ENCODE measurements around the gene PPP1R12B.
"Not testable (repeated sequence)": the region's sequence is repeated elsewhere in the genome, so short reads cannot be mapped to it uniquely, and the experiment has no call there.

Gene PPP1R12B

DNA sequence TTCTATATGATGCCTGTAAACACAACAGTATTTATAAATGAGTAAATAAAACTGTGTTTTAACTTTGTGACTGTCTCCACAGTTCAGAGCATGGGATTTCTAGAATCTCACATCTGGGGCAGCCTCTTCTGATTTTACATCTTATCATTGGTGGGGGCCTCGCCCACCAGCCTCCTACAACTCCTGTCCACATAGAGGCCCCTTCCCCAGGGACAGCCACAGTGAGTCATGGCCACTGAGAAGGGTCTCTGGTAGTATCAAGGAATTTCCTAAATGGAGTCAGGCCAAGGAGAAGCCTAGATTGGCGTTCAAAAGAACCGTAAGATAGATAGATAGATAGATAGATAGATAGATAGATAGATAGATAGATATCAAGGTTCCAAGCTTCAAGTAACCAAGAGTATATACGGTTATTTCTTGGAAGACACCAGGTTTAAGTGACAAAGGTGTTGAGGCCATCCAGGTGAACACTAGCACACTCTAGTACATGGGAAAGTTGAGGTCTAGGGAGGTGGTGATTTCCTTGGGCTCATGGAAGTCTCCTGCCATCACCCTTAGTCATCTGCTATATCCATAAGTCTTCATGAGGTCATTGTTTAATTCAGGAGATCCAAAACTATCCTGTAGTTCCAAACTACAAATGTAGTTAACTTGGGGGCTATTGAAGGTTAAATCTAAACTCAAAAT is 240.1 kb downstream of the PPP1R12B start:
- DNase-seq = no peak

DNA sequence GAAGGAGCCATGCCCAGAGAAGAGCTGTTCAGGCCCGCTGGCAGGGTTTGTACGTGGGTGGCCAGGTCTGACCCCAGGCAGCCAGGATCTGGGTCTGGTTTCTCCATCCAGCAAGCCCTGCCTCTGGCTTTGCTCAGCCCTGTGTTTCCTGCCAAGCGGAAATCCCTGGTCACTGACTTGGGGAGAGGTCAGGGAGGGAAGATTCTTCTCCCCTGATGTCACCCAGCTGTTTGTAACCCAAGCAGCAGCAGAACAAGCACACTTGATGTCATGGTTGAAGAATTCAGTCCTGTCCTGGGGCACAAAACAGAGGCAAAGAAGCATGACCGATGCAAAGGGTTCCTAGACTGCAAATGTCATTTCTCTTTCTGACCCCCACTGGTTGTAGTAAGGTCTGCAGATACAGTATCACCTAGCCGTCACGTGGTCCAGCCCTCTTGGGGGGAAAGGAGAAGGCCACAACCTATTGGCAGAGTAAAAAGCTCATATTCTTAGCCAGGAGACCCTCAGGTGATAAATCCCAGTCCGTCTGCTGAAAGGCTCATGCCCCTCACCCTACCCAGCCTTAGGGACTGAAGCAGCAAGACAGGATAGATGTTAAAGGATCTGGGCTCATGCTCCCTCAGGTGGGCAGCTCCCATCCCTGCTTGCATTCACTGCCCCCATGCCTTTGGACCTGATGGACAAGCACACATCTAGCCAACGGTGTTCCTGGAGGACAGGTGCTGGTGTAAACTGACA is 240.9 kb downstream of the PPP1R12B start:
- DNase-seq = no peak

DNA sequence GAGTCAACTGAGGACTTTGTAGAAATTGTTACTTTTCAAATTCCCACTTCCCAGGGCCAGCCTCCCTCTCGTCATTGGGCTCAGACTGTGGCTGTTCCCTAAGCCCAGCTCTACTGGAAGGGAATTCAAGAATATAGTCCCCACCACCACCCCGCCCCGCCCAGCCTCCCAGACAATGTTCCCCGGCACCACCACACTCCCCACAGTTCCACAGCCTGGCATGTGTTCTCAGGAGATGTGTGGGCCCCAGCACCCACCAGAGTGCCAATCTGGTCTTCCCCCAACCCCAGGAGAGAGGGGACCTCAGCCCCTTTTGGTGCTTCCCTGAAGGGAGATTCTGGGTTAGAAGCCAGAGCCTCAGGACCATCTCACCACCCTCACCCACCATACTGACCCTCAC is 241.6 kb downstream of the PPP1R12B start:
- no peak for DNase-seq

DNA sequence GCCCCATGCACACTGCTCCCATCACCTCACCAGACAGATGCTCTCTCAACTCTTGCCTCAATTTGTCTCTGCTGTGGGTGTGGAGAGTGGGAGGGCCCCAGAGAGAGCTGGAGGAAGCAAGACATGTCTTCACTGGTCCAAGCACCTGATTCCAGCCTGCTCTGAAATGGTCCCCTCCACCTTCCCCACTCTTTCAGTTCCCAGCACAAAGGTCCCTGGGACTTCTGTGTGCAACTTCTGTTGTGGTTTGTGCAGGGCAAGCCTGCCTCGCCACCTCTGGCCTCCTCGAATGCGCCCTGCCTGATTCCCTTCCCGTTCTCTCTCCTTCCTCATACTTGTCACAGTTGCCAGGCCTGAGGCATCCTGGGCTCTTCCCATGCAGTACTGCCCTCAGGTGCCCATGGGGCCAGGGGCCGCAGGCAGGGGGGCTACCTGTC is 242.5 kb downstream of the PPP1R12B start:
- DNase-seq = no peak

DNA sequence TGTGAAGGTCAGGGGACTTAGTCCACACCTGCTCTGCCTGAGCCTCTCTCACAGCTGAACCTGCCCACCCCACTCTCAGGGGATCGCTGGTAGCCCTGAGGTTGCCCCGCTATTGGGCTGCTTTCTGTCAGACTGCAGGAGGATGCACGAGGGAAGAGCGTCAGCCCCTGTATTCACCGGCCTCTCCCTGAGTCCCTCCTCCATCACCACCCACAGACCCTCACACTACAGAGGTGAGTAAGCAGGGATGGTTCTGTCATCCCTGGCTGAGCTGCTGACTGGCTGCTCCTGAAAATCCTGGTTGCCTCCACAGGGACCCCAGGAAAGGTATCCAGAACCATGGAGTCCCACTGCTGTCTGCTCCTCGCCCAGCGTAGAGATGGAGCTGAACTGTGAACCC is 243.0 kb downstream of the PPP1R12B start:
- no peak for DNase-seq

DNA sequence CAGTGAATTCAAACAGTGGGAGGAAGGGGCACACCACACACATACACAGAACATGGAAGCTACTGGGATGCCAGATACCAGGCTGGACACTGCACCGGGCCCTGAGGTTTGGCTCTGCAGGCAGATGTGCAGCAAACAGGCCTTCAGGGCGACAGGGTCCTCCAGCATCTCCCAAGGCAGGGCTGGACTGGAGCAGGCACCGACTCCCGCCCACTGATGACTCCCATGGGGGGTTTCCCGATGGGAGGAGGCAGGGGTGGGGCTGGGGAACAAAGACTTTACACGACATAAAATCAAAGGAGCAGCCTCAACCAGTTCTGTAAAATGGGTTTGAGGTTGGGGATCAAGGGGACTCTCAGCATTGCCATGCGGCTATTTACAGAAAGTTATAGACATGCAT is 243.6 kb downstream of the PPP1R12B start:
- no peak for DNase-seq

DNA sequence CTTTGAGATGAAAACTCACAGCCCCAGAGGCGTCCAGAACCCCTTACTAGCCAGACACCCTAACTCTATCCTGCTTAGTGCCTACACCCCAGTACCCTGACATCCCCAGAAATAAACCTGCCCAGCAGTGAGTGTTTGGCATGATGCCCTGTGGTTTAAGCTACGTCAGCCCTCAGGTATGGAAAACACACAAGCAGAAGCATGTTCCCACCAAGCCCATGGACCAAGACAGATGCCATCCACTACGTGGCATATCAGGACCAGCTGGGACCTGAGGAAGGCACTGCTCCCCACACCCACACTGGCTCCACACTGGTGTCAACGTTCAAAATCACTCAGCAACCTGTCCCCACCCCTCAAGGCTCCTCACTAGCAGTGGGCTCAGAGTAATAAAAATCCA is 245.3 kb downstream of the PPP1R12B start:
- DNase-seq = no peak

DNA sequence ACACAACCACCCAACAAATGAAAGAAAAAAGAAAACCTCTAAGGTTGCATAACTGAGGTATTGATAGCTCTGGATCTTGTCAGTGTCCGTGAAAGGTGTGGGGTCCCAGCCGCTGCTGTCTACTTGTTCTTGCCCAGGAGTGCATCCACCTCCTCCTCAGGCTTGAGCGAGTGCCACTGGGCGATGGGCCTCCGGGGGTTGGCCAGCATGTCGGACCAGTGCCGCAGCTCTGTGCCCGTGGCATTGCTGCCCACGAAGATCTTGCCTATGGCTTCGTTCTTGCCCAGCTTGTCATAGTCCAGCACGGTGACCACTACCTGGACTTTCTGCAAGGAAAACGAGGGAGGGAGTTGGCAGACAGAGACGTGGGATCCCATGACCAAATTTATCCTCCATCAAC is 248.1 kb downstream of the PPP1R12B start:
- no peak for DNase-seq

DNA sequence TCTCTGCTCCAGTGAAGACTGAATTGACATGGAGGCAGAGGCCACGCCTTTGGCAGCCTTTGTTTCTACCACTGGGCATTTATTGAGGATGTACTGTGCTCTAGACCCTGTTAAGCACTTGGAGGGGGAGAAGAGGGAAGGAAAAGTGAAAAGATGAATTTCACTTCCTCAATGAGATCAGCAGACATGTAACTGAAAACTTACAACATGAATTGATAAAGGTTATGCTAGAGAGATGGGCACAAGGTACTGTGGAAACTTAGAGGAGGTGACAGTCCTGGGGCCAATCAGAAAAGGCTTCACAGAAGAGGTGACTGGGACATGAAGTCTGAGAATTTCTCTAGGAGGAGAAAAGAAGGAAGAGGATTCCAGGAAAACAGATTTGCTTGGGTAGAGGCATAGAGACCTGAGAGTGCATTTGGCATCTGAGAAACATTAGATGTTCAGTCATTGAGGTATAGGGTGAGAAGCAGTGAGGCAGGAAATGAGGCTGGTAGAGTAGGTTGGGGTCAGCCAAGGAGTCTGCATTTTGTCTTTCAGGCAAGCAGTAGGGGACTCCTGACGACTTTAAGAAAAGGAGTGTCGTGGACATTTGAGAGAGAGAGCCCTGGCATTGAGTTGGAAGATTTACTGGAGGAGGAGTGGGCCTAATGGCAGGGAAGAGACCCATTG is 248.7 kb downstream of the PPP1R12B start:
- no peak for DNase-seq

DNA sequence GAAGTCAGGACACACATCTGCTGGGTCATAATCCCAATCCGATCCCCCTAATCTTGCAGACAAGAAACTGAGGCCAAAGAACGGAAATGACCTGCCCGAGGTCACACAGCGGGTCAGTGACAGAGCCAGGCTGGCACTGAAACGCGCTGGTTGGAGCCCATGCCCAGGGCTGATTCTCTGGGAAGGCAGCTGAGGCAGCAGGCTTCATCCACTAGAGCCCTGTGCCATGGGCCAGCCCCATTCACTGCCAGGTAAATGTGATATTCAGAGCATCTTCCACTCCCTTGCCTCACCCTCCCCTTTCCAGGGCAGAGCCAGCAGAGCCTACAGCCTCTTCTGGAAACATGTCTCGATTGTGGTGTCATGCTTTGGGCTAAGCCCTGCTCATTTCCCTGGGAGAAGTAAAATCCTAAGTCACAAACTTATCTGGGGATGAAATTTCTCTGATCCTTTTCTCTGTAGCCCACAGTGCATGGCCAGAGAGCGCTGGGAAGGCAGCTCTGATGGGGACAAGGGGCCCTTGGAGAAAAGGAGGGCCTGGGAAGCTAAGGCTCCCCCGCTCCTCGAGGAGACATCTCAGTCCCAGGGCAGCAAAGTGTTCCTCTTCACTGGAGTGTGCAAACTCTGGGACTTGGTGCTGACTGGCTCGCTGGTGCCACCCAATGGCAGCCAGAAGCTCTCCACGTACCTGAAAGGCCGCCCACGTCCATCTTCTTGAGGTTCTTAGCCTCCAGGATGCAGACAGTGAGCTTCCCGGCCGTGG is 251.4 kb downstream of the PPP1R12B start:
- DNase-seq = peak; percentile 14 to 57

DNA sequence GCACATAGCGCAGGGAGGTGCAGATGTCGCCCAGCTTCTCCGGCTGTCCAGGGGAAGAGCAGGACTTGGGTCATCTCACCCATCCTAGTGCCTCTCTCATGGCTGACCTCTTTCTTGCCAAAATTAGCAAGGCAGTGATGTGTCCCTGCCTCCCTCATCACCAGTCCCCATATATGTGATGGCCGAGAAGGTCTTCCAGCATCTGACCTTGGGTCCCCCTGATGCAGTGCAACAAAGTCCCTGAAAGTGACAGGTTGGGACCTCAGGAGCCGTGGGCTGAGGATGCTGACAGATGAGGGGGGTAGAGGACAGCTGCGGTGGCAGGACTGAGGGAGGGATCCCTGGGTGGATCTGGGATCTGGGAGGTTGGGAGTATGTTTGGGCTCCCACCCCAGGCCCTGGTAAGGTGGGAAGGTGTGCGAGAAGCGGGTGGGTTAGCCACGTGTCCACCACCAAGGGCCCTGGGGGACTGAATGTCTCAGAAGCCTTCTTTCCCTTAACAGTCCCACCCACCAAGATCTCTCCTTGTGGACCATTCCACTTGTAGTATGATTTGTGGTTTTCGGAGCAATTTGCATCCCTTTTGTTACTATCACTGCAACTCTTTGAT is 252.0 kb downstream of the PPP1R12B start:
- DNase-seq = no peak

DNA sequence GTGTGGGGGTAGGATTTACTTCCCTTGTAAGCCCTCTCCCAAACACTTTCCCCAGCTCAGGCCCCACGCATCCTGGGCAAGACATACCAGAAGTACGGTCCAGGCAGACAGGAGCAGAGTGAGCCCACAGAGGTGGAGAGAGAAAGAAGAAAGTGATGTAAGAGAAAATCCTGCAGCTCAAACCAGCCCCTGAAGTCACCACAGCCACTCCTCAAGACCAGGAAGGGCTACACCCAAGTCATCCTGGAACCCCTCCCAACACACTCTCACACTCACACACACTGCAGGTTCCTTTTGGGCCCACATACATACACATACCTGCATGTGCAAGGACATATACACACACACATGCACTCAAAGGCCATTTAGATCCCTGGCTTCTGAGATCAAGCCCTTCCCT is 254.9 kb downstream of the PPP1R12B start:
- DNase-seq = no peak

DNA sequence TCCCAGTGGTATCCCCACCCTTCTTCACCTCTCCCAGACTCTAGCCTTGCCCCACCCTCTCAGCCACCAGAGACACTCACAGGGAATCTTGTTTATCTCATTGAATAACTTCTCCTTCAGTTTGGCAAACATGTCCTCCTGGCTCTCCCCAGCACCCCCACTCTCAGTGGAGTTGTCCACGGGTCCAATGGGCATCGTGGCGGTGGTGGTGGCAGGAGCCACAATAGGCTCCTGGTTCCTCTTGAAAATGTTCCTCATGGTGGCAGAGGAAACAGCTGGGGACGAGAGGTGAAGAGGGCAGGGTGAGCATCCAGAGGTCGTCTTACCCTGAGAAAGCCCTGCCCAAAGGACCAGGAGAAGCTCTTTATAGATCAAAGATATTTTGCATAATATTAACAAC is 257.0 kb downstream of the PPP1R12B start:
- no peak for DNase-seq

DNA sequence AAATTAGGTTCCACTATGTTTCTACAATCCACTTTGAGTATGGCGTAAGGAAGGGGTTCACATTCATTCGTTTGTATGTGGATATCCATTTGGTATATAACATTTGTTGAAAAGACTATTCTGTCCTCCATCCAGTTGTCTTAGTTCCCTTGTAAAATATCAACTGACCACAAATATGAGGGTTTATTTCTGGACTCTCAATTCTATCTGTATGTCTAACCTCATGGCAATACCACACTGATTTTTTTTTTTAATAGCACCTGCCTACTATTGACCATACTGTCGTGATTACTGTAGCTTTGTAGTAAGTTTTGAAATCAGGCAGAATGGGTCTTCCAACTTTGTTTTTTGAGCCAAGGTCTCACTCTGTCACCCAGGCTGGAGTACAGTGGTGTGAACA is 263.5 kb downstream of the PPP1R12B start:
- DNase-seq = not testable (repeated sequence)

DNA sequence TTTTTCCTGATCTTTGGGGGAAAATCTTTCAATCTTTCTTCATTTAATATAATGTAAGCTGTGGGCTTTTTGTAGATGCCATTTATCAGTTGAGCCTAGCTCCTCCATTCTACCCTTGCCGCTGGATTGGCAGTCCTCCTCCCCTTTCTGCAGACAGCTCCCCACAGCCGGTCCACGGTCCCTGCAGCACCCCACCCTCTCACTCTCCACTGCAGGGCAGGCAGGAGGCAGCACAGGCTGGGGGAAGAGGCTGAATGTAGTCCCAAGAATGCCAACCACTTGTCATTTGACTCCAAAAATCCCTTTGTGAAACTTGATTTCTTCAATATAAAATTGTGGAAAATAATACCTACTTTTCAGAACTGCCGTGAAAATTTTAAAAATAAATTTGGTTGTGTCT is 265.1 kb downstream of the PPP1R12B start:
- DNase-seq = no peak

DNA sequence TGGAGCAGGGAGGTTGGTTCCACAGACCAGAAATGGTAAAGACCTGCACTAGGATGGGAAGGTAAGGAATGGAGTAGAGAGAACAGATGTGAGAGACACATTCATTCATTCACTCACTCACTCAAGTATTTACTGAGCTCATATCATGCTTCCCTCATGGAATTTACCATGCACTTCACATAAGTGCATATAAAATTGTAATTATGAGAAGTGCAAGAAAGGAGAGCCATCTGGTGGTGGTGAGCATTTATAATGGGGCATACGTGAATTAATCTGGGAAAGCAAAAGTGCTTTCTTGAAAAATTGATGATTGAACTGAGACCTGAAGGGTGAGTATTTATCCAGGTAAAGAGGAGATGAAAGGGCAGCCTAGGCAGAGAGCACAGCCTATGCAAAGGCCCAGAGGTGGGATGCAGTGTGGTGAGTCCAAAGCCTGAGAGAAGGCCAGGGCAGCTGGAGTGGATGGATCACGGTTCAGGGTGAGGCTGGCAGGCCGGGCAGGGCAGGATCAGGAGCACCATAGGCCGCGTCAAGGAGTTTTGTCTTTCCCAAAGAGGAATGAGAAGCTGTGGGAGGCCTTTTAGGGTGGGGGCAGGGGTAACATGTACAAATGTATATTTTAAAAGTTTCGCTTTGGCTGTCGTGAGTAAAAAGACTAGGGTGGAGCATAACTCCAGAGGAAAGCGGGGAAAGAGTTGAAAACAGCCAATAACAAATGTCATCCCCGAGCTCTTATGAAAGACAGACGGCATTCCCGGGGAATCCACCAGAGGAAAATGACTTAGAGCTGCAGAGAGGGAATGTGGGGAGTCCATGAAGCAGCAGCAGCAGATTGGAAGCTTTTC is 266.1 kb downstream of the PPP1R12B start:
- not testable (repeated sequence) for DNase-seq

DNA sequence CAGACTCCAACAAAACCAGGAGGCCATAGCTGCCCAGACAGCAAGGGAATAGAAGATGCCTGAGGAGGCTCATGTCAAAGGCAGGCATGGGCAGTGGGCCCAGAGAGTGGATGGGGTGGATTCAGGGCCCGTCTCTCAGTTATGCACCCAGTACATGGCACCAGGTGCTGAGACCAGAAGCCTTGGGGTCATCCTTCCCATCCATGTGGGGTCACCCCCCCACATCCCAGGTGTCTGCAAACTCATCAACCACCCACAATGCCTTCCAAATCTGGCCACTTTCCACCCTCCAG is 266.7 kb downstream of the PPP1R12B start:
- DNase-seq = not testable (repeated sequence)

DNA sequence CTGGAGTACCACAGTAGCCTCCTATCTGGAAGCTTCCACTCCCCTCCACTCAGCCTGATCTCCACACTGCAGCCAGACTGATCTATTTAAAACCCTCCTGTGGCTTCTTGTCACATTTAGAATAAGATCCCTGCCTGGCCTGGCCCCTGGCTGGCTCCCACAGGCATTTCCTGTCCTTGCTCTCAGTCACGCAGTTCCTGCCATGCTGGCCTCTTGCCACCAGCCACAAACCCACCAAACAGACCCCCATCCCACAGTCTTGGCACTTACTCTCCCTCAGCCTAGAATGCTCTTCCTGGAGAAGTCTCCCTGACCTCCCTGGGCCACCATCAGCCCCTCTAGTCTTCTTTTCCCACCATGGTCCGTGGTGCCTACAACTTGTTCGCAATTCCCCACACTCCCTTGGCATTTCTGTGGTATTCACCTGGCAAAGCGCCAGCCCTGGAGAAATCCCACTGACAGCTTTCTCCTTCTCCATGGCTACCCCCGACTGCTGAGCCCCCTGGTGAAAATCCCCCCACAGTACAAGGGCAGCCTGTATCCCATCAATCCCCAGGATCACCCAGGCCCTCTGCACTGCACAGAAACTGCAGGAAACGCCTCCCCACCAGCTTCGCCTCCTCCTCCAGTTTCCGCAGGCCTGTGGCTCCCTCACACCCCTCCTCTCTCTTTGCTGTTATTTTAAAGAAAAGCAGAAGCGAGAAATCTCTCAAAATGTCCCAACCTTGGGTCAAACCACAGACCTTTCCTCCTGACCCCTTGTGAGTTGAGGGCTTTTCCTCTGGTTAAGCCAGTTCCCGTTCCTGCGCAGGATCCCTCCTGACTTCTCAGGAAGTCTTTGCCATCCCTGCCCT is 267.2 kb downstream of the PPP1R12B start:
- DNase-seq = no peak

DNA sequence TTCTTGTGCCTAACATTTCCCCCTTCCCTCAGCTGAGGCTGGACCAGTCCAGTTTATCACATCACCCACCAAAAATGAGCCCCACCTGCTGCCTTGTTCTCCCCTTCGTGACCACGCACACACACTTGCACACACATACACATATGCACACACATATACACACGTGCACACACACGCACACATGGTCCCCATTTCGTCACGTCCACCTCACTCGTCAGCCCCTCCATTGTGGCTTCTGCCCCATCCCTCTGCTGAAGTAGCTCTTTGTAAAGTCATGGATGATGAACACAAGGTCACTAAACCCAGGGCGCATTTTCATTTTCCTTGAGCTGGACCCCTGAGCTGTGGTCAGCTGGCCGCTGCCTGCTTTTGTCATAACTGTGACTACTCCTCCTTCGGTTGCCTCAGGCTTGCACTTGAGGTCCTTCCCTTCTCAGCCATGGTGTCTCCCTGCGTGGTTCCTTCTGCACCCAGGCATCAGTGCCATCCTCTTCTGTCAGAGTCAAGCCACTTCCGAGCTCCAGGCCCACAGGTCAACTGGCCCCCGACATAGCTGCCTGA is 267.9 kb downstream of the PPP1R12B start:
- DNase-seq = no peak

DNA sequence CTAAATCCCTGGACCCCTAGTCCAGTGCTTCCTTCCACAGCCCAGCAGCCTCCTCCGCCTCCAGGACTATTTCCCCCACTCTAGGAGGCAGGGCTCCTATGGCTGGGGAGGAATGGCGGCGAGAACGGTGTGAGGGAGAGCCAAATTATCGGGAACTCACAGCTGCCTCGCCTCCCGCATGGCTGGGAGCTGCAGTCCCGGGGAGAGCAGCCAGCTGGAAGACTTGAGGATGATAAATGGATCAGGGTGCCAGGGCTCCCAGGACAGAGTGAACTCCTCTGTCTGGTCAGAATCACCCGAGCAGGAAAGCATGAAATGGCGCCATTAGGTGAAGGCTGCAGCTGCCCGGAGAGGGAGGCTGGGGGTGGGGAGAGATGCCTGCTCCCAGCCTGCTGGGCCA is 270.5 kb downstream of the PPP1R12B start:
- not testable (repeated sequence) for DNase-seq

DNA sequence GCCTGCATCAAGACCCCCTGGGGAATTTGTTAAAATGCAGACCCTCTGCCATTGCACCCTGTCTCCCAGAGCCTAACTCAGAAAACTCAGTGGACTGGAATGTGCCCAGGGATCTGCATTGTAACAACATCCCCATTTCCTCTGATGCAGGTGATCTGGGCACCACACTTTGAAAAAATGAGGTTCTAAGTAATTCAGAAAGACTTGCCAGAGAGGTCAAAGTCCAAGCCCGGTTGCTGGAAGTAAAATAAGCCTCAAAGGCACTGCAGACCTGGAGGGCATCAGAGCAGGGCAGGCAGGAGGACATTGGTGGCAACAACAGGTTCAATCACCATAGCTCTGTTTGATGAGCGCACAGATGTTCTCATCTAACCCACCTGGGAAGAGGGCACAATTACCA is 271.0 kb downstream of the PPP1R12B start:
- DNase-seq = no peak
